ENCODE data around the gene CLDN5.

- no peak for TF ChIP-seq MZF1 (tag by site-specific recombination; IDR thresholded peaks at IDR 0.05; ENCODE audit: borderline replicate concordance)
- no peak for TF ChIP-seq ZBTB21 (tag by site-specific recombination; IDR thresholded peaks at IDR 0.05)
- TF ChIP-seq ZNF48 (tag by site-specific recombination; IDR thresholded peaks at IDR 0.05), result no peak
- no peak for TF ChIP-seq ZNF248 (tag by site-specific recombination; IDR thresholded peaks at IDR 0.05)
- TF ChIP-seq CTCF (tag by site-specific recombination; IDR thresholded peaks at IDR 0.05), result no peak
- TF ChIP-seq KLF7 (tag by site-specific recombination; IDR thresholded peaks at IDR 0.05; ENCODE audit: borderline replicate concordance), result no peak
- TF ChIP-seq TRIM28 (IDR thresholded peaks at IDR 0.05; ENCODE audit: borderline replicate concordance, low read length), result no peak
- no peak for TF ChIP-seq ZNF776 (tag by site-specific recombination; IDR thresholded peaks at IDR 0.05; ENCODE audit: borderline replicate concordance)
- no peak for TF ChIP-seq ZNF777 (tag by site-specific recombination; IDR thresholded peaks at IDR 0.05; ENCODE audit: borderline replicate concordance)
- TF ChIP-seq ZNF449 (tag by site-specific recombination; IDR thresholded peaks at IDR 0.05), result no peak
These were observed 44.0 kb downstream of the CLDN5 start for GRCh38 chr22:19480173-19480568.
